H9 (cell line): ENCODE data around the gene MAP2K1. TPM values are rescaled to one million over a fixed set of nuclear protein-coding genes. Genes with fewer than 3 reads are reported as not detected.

ENCODE experiments used
- DNase-seq: peaks from one replicate; pipeline ENCODE4 v3.0.0-alpha.2; 2017
- H2AFZ ChIP-seq: one replicate; pipeline ENCODE4 v1.6.1; 2013; ENCODE audit warnings: mild to moderate bottlenecking, low read length, control low read depth, moderate library complexity
- H2AK5ac ChIP-seq: 2 replicates; pipeline ENCODE4 v1.6.1; 2013; ENCODE audit warnings: low read length, control low read depth, mixed read lengths; ENCODE audit not compliant: insufficient read length
- H2BK120ac ChIP-seq: one replicate; pipeline ENCODE4 v1.6.1; 2013; ENCODE audit warnings: low read depth, mild to moderate bottlenecking, low read length, control low read depth, inconsistent platforms; ENCODE audit not compliant: poor library complexity, severe bottlenecking
- H2BK12ac ChIP-seq: 2 replicates; pipeline ENCODE4 v1.6.1; 2013; ENCODE audit warnings: low read length, control low read depth, mixed read lengths, low read depth; ENCODE audit not compliant: insufficient read length
- H2BK15ac ChIP-seq: 2 replicates; pipeline ENCODE4 v1.6.1; 2013; ENCODE audit warnings: low read depth, low read length, control low read depth
- H2BK20ac ChIP-seq: one replicate; pipeline ENCODE4 v1.6.1; 2013; ENCODE audit warnings: low read depth, mild to moderate bottlenecking, low read length, control low read depth, inconsistent platforms; ENCODE audit not compliant: poor library complexity, severe bottlenecking
- H2BK5ac ChIP-seq: 2 replicates; pipeline ENCODE4 v1.6.1; 2013; ENCODE audit warnings: low read length, control low read depth, mixed read lengths; ENCODE audit not compliant: insufficient read length
- H3K14ac ChIP-seq: 2 replicates; pipeline ENCODE4 v1.6.1; 2013; ENCODE audit warnings: low read length, control low read depth; ENCODE audit not compliant: insufficient read depth
- H3K18ac ChIP-seq: 2 replicates; pipeline ENCODE4 v1.6.1; 2013; ENCODE audit warnings: low read depth, mild to moderate bottlenecking, mixed read lengths, low read length, control low read depth; ENCODE audit not compliant: insufficient read length
- H3K23ac ChIP-seq: 2 replicates; pipeline ENCODE4 v1.6.1; 2013; ENCODE audit warnings: low read length, control low read depth, mixed read lengths, low read depth; ENCODE audit not compliant: insufficient read length
- H3K23me2 ChIP-seq: 2 replicates; pipeline ENCODE4 v1.6.1; 2013; ENCODE audit warnings: low read depth, mild to moderate bottlenecking, mixed read lengths, low read length, control low read depth; ENCODE audit not compliant: insufficient read length, poor library complexity, severe bottlenecking
- H3K27ac ChIP-seq: 2 replicates; pipeline ENCODE4 v1.5.1; 2013; ENCODE audit warnings: low read length, control low read depth, mixed read lengths, low read depth; ENCODE audit not compliant: insufficient read length
- H3K27me3 ChIP-seq: 2 replicates; pipeline ENCODE4 v1.6.1; 2013; ENCODE audit warnings: low read length, control low read depth, inconsistent platforms; ENCODE audit not compliant: insufficient read depth
- H3K4ac ChIP-seq: 2 replicates; pipeline ENCODE4 v1.6.1; 2013; ENCODE audit warnings: low read depth, mild to moderate bottlenecking, control low read depth, inconsistent platforms, low read length, moderate library complexity
- H3K4me1 ChIP-seq: 2 replicates; pipeline ENCODE4 v1.6.1; 2013; ENCODE audit warnings: low read length, control low read depth, inconsistent platforms; ENCODE audit not compliant: insufficient read depth
- H3K4me2 ChIP-seq: 2 replicates; pipeline ENCODE4 v1.6.1; 2013; ENCODE audit warnings: low read length, control low read depth, mixed read lengths; ENCODE audit not compliant: insufficient read length, insufficient read depth
- H3K56ac ChIP-seq: 2 replicates; pipeline ENCODE4 v1.6.1; 2013; ENCODE audit warnings: low read depth, mild to moderate bottlenecking, mixed read lengths, low read length, control low read depth; ENCODE audit not compliant: insufficient read length
- H3K79me1 ChIP-seq: 2 replicates; pipeline ENCODE4 v1.6.1; 2013; ENCODE audit warnings: low read depth, mild to moderate bottlenecking, moderate library complexity, low read length, control low read depth, inconsistent platforms; ENCODE audit not compliant: insufficient read depth, poor library complexity, severe bottlenecking
- H3K79me2 ChIP-seq: 2 replicates; pipeline ENCODE4 v1.6.1; 2013; ENCODE audit warnings: low read length, control low read depth, inconsistent platforms; ENCODE audit not compliant: insufficient read depth
- H3K9ac ChIP-seq: 2 replicates; pipeline ENCODE4 v1.6.1; 2013; ENCODE audit warnings: low read length, control low read depth, mixed read lengths; ENCODE audit not compliant: insufficient read length; ENCODE audit errors: extremely low read depth
- H3K9me3 ChIP-seq: one replicate; pipeline ENCODE4 v1.6.1; 2013; ENCODE audit warnings: low read depth, low read length, inconsistent platforms; ENCODE audit not compliant: control insufficient read depth
- H3T11ph ChIP-seq: one replicate; pipeline ENCODE4 v1.6.1; 2013; ENCODE audit warnings: mild to moderate bottlenecking, low read length, control low read depth, inconsistent platforms
- H4K20me1 ChIP-seq: one replicate; pipeline ENCODE4 v1.6.1; 2013; ENCODE audit not compliant: control insufficient read depth, insufficient read length, insufficient read depth
- H4K5ac ChIP-seq: 2 replicates; pipeline ENCODE4 v1.6.1; 2013; ENCODE audit warnings: low read depth, mild to moderate bottlenecking, mixed read lengths, low read length, control low read depth; ENCODE audit not compliant: insufficient read length
- H4K8ac ChIP-seq: replicated peaks from 2 replicates; pipeline ENCODE4 v1.6.1; 2013; ENCODE audit warnings: low read length, control low read depth, mixed read lengths, low read depth; ENCODE audit not compliant: insufficient read length
- H4K91ac ChIP-seq: 2 replicates; pipeline ENCODE4 v1.6.1; 2013; ENCODE audit warnings: low read depth, mild to moderate bottlenecking, moderate library complexity, mixed read lengths, low read length, control low read depth; ENCODE audit not compliant: insufficient read length
- H3K27ac Mint-ChIP-seq, 3 experiments: 2 replicates in 2 of 3; 3 replicates in 1 of 3; pipeline ENCODE4 v1.8.0; 2020 to 2021; ENCODE audit warnings: mixed read lengths in 3 of 3, mild to moderate bottlenecking in 1 of 3, moderate library complexity in 1 of 3
- H3K27me3 Mint-ChIP-seq: 2 replicates; pipeline ENCODE4 v1.8.0; 2021; ENCODE audit warnings: low read depth, mild to moderate bottlenecking, moderate library complexity, mixed read lengths
- H3K36me3 Mint-ChIP-seq, 3 experiments: 2 replicates in 2 of 3; 3 replicates in 1 of 3; pipeline ENCODE4 v1.8.0; 2020 to 2021; ENCODE audit warnings: low read depth in 3 of 3, mixed read lengths in 3 of 3; ENCODE audit not compliant: insufficient read depth in 1 of 3
- H3K4me1 Mint-ChIP-seq, 2 experiments: 2 replicates each; pipeline ENCODE4 v1.8.0; 2020; ENCODE audit warnings: mixed read lengths in 2 of 2
- H3K4me3 Mint-ChIP-seq, 2 experiments: 2 replicates in 1 of 2; 3 replicates in 1 of 2; pipeline ENCODE4 v1.8.0; 2020 to 2021; ENCODE audit warnings: mild to moderate bottlenecking in 2 of 2, mixed read lengths in 2 of 2, moderate library complexity in 1 of 2
- H3K9me3 Mint-ChIP-seq, 2 experiments: 2 replicates in 1 of 2; 3 replicates in 1 of 2; pipeline ENCODE4 v1.8.0; 2020; ENCODE audit warnings: mild to moderate bottlenecking in 2 of 2, mixed read lengths in 2 of 2, moderate library complexity in 1 of 2
- WGBS: extraction: QIAGEN DNeasy Blood & Tissue Kit; methylation state at CpG from one replicate; pipeline ENCODE4 v1.1.7; 2013; ENCODE audit warnings: missing lambda C conversion rate, low lambda C conversion rate, mixed read lengths; ENCODE audit not compliant: insufficient read length; ENCODE audit errors: extremely low coverage; 5-methylcytosine and 5-hydroxymethylcytosine counted together
- total RNA-seq: library from RNA; stranded (reverse); gene quantifications from 2 replicates; pipeline ENCODE4 v1.2.1, GENCODE V29; 2021
- TF ChIP-seq, protein P1 (sequence below): fragments of 200-600 bp; sonication (generic); conservative IDR thresholded peaks from 3 replicates; pipeline ENCODE4 v1.8.0; 2021; ENCODE audit warnings: antibody characterized with exemption, mild to moderate bottlenecking

Gene MAP2K1
- total RNA-seq, 1 experiment from 2014 or later = 50.8 TPM

DNA sequence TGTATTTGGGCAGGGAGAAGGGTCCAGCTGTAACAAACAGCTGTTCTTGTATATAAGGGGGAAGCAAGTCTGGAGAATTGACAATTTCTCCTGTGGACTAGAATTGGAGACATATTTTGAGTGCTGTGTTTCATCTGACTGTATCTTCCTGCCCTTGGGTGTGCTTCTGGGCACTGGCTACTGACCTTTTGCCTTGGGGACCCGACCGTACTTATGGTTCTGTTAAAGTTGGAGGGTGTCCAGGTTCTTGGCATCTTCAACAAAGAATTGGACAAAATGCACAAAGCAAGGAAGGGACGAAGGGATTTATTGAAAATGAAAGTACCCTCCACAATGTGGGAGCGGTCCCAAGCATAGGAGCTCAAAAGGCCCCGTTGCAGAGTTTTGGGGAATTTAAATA lies 31.0 kb downstream of the MAP2K1 start:
- no peak overlapping the region for H4K91ac ChIP-seq
- no peak overlapping the region for H3K23ac ChIP-seq
- H3T11ph ChIP-seq = no peak overlapping the region
- H4K5ac ChIP-seq = no peak overlapping the region
- H3K9me3 ChIP-seq = peaks cover 11% of the 10 kb centered on the region
- no peaks in the 10 kb centered on the region for H3K23me2 ChIP-seq
- no peak overlapping the region for H2BK12ac ChIP-seq
- no peak overlapping the region for H2AFZ ChIP-seq
- no peak overlapping the region for H3K18ac ChIP-seq
- H3K4ac ChIP-seq = no peak overlapping the region
- no peak overlapping the region for H3K9ac ChIP-seq
- H3K4me1 Mint-ChIP-seq = peaks cover 28 to 29% of the 10 kb centered on the region in 2 experiments
- H4K20me1 ChIP-seq = no peaks in the 10 kb centered on the region
- H3K9me3 Mint-ChIP-seq = peaks cover 23 to 25% of the 10 kb centered on the region in 2 experiments; a peak in 4 of 5 replicates
- no peaks in the 10 kb centered on the region for H3K27me3 Mint-ChIP-seq
- H3K14ac ChIP-seq = no peak overlapping the region
- TF ChIP-seq, protein P1, sequence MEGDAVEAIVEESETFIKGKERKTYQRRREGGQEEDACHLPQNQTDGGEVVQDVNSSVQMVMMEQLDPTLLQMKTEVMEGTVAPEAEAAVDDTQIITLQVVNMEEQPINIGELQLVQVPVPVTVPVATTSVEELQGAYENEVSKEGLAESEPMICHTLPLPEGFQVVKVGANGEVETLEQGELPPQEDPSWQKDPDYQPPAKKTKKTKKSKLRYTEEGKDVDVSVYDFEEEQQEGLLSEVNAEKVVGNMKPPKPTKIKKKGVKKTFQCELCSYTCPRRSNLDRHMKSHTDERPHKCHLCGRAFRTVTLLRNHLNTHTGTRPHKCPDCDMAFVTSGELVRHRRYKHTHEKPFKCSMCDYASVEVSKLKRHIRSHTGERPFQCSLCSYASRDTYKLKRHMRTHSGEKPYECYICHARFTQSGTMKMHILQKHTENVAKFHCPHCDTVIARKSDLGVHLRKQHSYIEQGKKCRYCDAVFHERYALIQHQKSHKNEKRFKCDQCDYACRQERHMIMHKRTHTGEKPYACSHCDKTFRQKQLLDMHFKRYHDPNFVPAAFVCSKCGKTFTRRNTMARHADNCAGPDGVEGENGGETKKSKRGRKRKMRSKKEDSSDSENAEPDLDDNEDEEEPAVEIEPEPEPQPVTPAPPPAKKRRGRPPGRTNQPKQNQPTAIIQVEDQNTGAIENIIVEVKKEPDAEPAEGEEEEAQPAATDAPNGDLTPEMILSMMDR = no peak
- H2BK20ac ChIP-seq = no peak overlapping the region
- H2BK120ac ChIP-seq = no peak overlapping the region
- WGBS = no CpG with 5 or more reads among the region's 5 CpGs
- H3K36me3 Mint-ChIP-seq = peaks cover 23 to 25% (median 25%) of the 10 kb centered on the region in 3 experiments
- no peak overlapping the region for H3K56ac ChIP-seq
- H2BK5ac ChIP-seq = no peak overlapping the region
- no peak overlapping the region for H2AK5ac ChIP-seq
- no peak overlapping the region for H2BK15ac ChIP-seq
- H3K27ac Mint-ChIP-seq = peak overlapping the region; percentile 57 to 91 (median 67); a peak in 5 of 7 replicates
- H3K79me2 ChIP-seq = peaks cover 27% of the 10 kb centered on the region; the same call in 1 of the 2 replicates
- H3K4me2 ChIP-seq = no peak overlapping the region
- H3K27ac ChIP-seq = no peak overlapping the region
- no peak for DNase-seq
- H3K4me1 ChIP-seq = peaks cover 7% of the 10 kb centered on the region; the same call in 1 of the 2 replicates
- H3K27me3 ChIP-seq = no peaks in the 10 kb centered on the region; the same call in 1 of the 2 replicates
- H3K79me1 ChIP-seq = peaks cover 5% of the 10 kb centered on the region
- no peak overlapping the region; a peak in 1 of 5 replicates for H3K4me3 Mint-ChIP-seq
- H4K8ac ChIP-seq = no peak overlapping the region
